HG03565 (cell line): Measurements from ENCODE around the gene LDB2.

Experiments used
- ATAC-seq: cut with Tn5 transposase; IDR thresholded peaks from one replicate; pipeline ENCODE4 v1.9.1; 2021; ENCODE audit warnings: mild to moderate bottlenecking, moderate library complexity; ENCODE audit not compliant: unreplicated experiment

Gene LDB2

DNA sequence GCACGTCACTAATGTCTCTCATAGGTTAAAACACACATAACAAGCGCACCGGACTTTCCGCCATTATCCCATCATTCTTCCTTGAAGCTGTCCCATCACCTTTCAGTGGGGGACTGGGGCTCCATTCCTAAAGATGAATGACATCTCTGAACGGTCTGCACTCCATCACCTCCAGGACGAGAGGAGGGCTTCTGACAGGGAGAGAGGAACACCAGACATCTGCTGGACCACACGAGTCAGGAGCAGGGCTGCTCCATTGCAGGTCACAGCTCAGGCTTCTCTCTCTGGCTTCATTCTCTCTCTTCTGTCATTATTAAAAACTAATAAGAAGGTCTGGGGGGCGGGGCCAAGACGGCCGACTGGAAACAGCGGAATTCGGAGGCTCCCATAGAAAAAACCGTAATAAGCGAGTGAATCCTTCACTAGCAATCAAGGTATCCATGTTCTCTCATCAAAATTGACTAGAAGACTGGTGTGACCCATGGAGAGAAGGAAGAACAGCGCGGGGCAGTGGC, 289.8 kb downstream of the LDB2 start:
- no peak for ATAC-seq

DNA sequence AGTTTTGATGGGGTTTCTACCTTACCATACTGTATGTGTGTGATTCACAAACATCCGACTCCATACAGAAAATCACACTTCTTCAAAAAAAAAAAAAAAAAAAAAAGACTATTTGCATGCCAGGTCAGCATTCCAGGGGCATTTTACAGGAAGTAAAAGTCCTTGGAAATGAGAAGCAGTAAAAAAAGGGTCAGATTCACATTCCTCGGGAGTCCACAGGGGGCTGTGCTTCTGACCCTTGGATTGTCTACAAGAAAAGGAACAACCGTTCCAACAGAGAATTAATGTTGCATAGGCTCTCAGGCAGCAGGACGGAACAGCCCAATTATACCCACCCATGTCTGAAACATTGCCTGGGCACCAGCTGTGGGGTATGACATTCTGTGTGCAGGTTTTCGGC, 290.3 kb downstream of the LDB2 start:
- ATAC-seq: no peak

GRCh38 chr4:16607241-16608066, 291.0 kb downstream of the LDB2 start:
- no peak for ATAC-seq

DNA sequence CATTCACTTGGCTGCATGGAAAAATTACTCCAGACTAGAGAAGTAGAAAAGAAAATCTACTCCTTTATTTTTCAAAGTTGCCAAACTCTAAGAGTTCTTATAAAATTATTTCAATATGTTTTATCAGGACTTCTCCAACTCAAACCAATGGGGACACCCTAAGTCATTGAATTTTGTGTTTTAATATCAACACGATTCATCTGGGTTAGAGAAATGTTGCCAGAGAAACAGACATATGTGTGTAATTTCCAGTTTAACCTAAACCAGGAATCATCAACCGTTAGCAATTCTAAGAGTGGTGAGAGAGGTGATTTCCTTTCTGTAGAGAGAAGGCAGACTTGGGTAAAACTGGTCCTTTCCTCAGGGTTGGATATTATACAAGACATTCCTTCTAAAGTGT, 291.8 kb downstream of the LDB2 start:
- no peak for ATAC-seq

- ATAC-seq: no peak
Observed at GRCh38 chr4:16603178-16603577, 295.3 kb downstream of the LDB2 start.

DNA sequence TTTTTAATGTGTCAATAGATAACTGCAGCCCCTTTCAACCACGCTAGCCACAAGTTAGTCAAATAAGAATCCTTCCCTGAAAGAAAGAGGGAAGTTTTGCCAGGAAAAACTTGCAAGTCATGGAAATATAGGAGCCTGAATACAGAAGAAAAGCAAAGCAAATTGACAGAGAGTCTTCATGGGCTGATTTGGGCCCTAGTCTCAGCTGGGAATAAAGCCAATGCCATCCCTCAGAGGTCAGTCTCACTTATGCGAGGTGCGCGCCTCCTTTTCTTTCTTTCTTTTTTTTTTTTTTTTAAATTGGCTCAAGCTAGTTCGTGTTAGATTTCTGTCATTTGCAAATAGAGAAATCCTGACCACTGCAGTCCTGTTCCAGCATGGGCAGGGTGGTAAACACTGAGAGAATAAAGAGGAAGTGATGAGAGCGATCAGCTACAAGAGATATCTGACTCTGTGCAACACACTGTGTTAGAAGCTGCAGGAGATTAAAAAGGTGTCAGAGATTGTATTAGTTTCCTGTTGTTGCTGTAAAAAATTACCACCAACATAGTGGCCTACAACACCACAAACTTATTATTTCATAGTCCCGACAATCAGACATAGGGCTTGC, 299.7 kb downstream of the LDB2 start:
- ATAC-seq: no peak

GRCh38 chr4:16597845-16598596, 300.4 kb downstream of the LDB2 start:
- no peak for ATAC-seq

- no peak for ATAC-seq
Observed at GRCh38 chr4:16597443-16597842, 301.0 kb downstream of the LDB2 start.

GRCh38 chr4:16596267-16596666, 302.2 kb downstream of the LDB2 start:
- ATAC-seq: no peak

- no peak for ATAC-seq
Observed at GRCh38 chr4:16594128-16594527, 304.3 kb downstream of the LDB2 start.

GRCh38 chr4:16593386-16593785, 305.1 kb downstream of the LDB2 start:
- ATAC-seq: no peak

GRCh38 chr4:16591272-16591826, 307.1 kb downstream of the LDB2 start:
- no peak for ATAC-seq

GRCh38 chr4:16590797-16591196, 307.6 kb downstream of the LDB2 start:
- no peak for ATAC-seq

DNA sequence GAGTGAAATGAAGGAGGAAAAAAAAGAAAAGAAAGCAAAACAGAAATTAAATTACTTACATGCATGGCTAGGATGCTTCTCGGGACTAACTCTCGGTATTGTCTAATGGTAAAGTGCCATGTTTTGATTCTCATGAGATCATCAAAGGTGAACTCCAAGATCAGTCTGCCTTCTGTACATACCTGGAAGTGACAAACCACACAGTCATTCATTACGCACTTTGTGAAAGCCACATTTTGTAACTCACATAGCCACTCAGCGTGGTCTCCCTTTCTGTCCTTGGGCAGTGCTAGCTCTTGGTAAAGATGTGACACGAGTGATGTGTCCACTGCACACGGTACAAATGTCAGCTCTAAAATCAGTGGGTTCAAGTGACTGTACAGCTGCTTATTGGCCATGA, 309.8 kb downstream of the LDB2 start:
- no peak for ATAC-seq

DNA sequence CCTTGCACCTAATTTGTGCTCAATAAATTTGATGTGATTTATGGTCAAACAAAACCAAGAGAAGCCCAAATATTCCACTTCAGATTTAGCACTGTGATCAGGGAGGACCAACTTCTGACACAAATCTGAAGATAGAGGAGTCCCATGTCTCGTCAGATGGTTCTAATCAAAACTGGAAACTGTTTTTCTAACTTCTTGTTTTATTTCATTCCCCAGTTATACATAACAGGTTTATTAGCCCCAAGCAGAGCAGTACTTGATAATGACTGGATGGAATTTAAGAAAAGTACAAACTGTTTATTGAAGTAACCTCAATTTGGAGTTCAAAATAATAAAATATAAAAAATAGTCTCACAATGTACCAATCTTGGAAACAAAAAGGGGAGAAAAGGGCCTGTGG, 310.3 kb downstream of the LDB2 start:
- no peak for ATAC-seq

DNA sequence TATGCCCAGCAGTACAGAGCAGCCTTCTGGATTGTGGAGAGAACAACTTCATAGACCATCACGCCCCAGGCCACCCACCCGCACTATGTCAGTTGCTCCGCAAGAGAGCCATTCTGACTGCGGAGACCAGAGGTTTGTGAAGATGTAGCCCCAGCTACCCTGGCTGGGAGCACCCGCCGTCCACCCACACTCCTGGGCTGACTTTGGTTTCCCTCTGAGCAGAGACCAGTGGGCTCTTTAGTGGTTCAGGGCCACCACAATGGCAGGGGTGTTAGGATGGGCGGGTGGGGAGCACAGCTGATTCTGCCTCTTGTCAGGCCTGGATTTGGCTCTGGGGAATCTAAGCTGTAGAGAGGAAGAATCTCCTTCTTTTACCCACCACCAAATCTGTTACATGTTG, 313.4 kb downstream of the LDB2 start:
- no peak for ATAC-seq

DNA sequence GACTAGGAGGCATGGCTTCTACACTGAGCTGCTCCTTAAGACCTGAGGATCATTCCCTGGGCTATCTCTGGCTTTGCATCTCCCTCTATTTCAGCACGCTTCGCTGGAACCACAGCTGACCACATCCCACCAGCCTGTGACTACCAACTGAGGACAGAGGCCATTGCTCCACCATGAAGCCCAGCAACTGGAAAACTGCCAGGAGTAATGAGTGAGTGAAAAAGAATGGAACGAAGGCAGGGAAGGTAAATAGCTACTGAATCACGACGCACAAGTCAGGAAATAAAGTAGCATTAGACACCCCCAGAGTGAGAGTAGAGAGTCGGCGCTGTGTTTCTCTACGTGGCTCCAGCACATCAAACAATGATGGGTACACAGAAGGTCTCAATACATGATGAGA, 314.7 kb downstream of the LDB2 start:
- ATAC-seq: no peak

DNA sequence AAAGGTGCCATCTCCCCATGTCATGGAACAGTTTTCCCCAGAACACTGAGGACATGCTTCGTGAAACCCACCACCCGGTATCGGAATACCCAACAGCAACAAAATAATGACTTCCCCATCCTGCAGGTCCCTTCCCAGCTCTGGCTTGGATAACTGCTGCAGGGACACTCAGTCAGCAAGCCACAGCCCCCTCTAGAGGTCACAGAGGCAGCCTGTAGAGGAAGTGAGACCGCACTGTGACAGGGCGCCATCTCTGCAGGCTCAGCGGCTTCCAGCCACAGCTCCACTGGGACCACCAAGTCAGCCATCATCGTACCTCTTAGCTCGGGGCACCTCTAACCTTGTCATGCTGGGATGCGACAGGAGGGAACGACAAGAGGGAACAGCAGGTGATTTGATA, 315.9 kb downstream of the LDB2 start:
- no peak for ATAC-seq

- no peak for ATAC-seq
Observed at GRCh38 chr4:16582036-16582435, 316.4 kb downstream of the LDB2 start.

DNA sequence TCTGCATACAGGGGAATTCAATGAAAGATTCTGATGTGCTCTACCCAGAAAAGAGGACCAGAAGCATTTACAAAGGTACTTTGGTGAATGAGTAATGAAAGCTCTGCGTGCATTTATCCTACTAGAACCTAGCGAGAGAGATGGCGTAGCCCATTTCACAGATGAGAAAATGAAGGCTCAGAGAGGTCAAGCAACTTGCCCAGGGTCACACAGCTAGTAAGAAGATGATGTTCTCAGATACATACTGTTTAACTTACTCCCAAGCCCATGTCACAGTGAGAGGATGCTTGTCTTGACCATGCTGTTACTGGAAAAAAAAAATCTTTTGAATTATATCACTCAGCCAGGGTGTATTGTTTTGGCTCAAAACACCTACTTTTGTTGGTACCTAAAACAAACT, 317.3 kb downstream of the LDB2 start:
- no peak for ATAC-seq

DNA sequence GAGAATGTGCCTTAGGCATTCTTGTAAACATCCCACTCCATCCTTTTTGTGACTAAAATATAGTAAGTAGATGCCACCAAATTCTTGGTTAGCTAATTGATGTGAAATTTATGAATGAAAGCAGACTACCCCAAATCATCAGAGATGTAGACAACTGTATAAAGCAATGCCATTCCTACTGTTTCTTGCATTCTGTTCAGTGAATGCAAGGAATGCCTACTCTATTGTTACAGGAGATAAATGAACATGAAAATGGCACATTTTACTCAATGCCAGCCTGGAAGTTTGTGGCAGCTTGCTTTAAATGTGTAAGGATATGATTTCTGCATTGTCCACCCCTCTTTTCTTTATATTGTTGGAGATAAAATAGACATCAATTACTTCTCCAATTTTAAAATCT, 317.9 kb downstream of the LDB2 start:
- no peak for ATAC-seq
